Measurements from ENCODE around the gene STK39. TPM values are rescaled to one million over a fixed set of nuclear protein-coding genes. Genes with fewer than 3 reads are reported as not detected.

Gene STK39
- total RNA-seq, 3 donors from 2014 or later = 16.4 to 22.9 (median 19.2) TPM

- Histone ChIP-seq H3K27ac (no peak overlapping the region), H3K27me3 (no peaks in the 10 kb centered on the region), H3K4me3 (no peak overlapping the region), H3K9me3 (no peaks in the 10 kb centered on the region), H3K36me3 (no peaks in the 10 kb centered on the region), H3K4me1 (no peaks in the 10 kb centered on the region)
- no peak for DNase-seq (ENCODE audit: low spot score in 2 of 2)
- intact Hi-C loops (cut with DNase I; ENCODE audit: low total_unique reads) = no loop called here
- TF ChIP-seq POLR2AphosphoS5 (IDR thresholded peaks at IDR 0.05) (no peak), POLR2A (IDR thresholded peaks at IDR 0.05) (no peak)
- TF ChIP-seq, protein P1, sequence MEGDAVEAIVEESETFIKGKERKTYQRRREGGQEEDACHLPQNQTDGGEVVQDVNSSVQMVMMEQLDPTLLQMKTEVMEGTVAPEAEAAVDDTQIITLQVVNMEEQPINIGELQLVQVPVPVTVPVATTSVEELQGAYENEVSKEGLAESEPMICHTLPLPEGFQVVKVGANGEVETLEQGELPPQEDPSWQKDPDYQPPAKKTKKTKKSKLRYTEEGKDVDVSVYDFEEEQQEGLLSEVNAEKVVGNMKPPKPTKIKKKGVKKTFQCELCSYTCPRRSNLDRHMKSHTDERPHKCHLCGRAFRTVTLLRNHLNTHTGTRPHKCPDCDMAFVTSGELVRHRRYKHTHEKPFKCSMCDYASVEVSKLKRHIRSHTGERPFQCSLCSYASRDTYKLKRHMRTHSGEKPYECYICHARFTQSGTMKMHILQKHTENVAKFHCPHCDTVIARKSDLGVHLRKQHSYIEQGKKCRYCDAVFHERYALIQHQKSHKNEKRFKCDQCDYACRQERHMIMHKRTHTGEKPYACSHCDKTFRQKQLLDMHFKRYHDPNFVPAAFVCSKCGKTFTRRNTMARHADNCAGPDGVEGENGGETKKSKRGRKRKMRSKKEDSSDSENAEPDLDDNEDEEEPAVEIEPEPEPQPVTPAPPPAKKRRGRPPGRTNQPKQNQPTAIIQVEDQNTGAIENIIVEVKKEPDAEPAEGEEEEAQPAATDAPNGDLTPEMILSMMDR (IDR thresholded peaks at IDR 0.05) = no peak
These were observed 193.7 kb downstream of the STK39 start for GRCh38 chr2:168053676-168054075.

DNA sequence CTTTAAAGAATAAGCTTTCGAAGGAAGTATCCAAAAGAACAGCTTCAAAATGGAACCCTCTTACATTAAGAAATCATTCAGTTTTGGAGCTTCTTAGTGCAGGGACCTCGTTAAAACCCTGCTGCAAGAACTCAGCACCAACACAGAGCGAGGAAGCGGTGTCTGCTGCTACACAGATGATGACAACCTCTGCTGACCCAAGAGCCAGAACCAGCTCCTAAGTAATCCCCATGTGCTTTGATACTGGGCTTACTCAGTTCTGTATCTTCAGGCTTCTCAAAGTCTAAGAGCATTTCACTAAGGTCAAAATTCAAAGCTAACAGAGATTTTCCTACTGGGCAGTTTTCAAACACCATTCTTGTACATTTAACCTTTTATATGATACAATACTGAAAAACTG, 194.6 kb downstream of the STK39 start:
- H3K27me3 ChIP-seq = no peaks in the 10 kb centered on the region
- H3K4me3 ChIP-seq = no peak overlapping the region
- no peak for TF ChIP-seq POLR2AphosphoS5 (IDR thresholded peaks at IDR 0.05)
- DNase-seq (ENCODE audit: low spot score in 2 of 2) = no peak
- no peaks in the 10 kb centered on the region for H3K9me3 ChIP-seq
- H3K4me1 ChIP-seq = no peaks in the 10 kb centered on the region
- intact Hi-C loops (cut with DNase I; ENCODE audit: low total_unique reads) = no loop called here
- H3K36me3 ChIP-seq = no peaks in the 10 kb centered on the region
- H3K27ac ChIP-seq = no peak overlapping the region

- DNase-seq (ENCODE audit: low spot score in 2 of 2) = no peak
- Histone ChIP-seq H3K4me3 (no peak overlapping the region), H3K27ac (no peak overlapping the region), H3K27me3 (no peaks in the 10 kb centered on the region), H3K36me3 (no peaks in the 10 kb centered on the region), H3K4me1 (no peaks in the 10 kb centered on the region), H3K9me3 (no peaks in the 10 kb centered on the region)
- TF ChIP-seq, protein P1 (IDR thresholded peaks at IDR 0.05) = no peak
- TF ChIP-seq POLR2A (IDR thresholded peaks at IDR 0.05) = no peak
- no peak for TF ChIP-seq POLR2AphosphoS5 (IDR thresholded peaks at IDR 0.05)
- intact Hi-C loops (cut with DNase I; ENCODE audit: low total_unique reads) = no loop called here
These were observed 197.0 kb downstream of the STK39 start for GRCh38 chr2:168050377-168050776.

- TF ChIP-seq, protein P1 (IDR thresholded peaks at IDR 0.05) = no peak
- no peak for TF ChIP-seq POLR2AphosphoS5 (IDR thresholded peaks at IDR 0.05)
- TF ChIP-seq POLR2A (IDR thresholded peaks at IDR 0.05) = no peak
- H3K4me1 ChIP-seq = no peaks in the 10 kb centered on the region
- H3K36me3 ChIP-seq = no peaks in the 10 kb centered on the region
These were observed 197.8 kb downstream of the STK39 start for GRCh38 chr2:168049609-168050008.

GRCh38 chr2:168047091-168047690, 200.2 kb downstream of the STK39 start:
- H3K9me3 ChIP-seq = no peaks in the 10 kb centered on the region
- H3K36me3 ChIP-seq = no peaks in the 10 kb centered on the region
- H3K27me3 ChIP-seq = no peaks in the 10 kb centered on the region
- intact Hi-C loops (cut with DNase I; ENCODE audit: low total_unique reads) = no loop called here
- TF ChIP-seq POLR2A (IDR thresholded peaks at IDR 0.05) = no peak
- no peak for TF ChIP-seq POLR2AphosphoS5 (IDR thresholded peaks at IDR 0.05)
- TF ChIP-seq, protein P1 (IDR thresholded peaks at IDR 0.05) = no peak
- H3K27ac ChIP-seq = no peak overlapping the region
- no peak for DNase-seq (ENCODE audit: low spot score in 2 of 2)
- H3K4me1 ChIP-seq = no peaks in the 10 kb centered on the region
- H3K4me3 ChIP-seq = no peak overlapping the region

More at GRCh38 chr2:168049609-168050008, 197.8 kb downstream of the STK39 start:
- no peak overlapping the region for H3K4me3 ChIP-seq
- intact Hi-C loops (cut with DNase I; ENCODE audit: low total_unique reads) = no loop called here
- no peak for DNase-seq (ENCODE audit: low spot score in 2 of 2)
- no peaks in the 10 kb centered on the region for H3K9me3 ChIP-seq
- H3K27me3 ChIP-seq = no peaks in the 10 kb centered on the region
- H3K27ac ChIP-seq = no peak overlapping the region
